ENCODE data around the gene ZMPSTE24.

The ZMPSTE24 gene

GRCh38 chr1:40247655-40248054, 10.4 kb upstream of the ZMPSTE24 start, which contains the start of gene TMCO2:
Gene TMCO2 (plus strand): TSS chr1:40247937. CDS start chr1:40247994, 57 bp downstream.
- TF ChIP-seq POLR2A (IDR thresholded peaks at IDR 0.05; ENCODE audit: low read depth, low read length), result no peak
- DNase-seq (ENCODE audit: insufficient read length, low spot score), result no peak
- no peak for FAIRE-seq

- no peak for FAIRE-seq
- TF ChIP-seq POLR2A (IDR thresholded peaks at IDR 0.05; ENCODE audit: low read depth, low read length), result no peak
- DNase-seq (ENCODE audit: insufficient read length, low spot score), result no peak
Measured at GRCh38 chr1:40248412-40248811, 9.6 kb upstream of the ZMPSTE24 start.

GRCh38 chr1:40251456-40251855, 6.6 kb upstream of the ZMPSTE24 start:
- DNase-seq (ENCODE audit: insufficient read length, low spot score) (no peak), FAIRE-seq (no peak)
- no peak for TF ChIP-seq POLR2A (IDR thresholded peaks at IDR 0.05; ENCODE audit: low read depth, low read length)

- FAIRE-seq (no peak), DNase-seq (ENCODE audit: insufficient read length, low spot score) (no peak)
- TF ChIP-seq POLR2A (IDR thresholded peaks at IDR 0.05; ENCODE audit: low read depth, low read length), result no peak
Measured at GRCh38 chr1:40252601-40253000, 5.4 kb upstream of the ZMPSTE24 start.

- FAIRE-seq, result no peak
Measured at GRCh38 chr1:40255231-40255630, 2.8 kb upstream of the ZMPSTE24 start.

GRCh38 chr1:40256401-40257084, 1.5 kb upstream of the ZMPSTE24 start:
- FAIRE-seq, result no peak
- TF ChIP-seq POLR2A (IDR thresholded peaks at IDR 0.05; ENCODE audit: low read depth, low read length), result no peak
- no peak for DNase-seq (ENCODE audit: insufficient read length, low spot score)

More at GRCh38 chr1:40255231-40255630, 2.8 kb upstream of the ZMPSTE24 start:
- DNase-seq (ENCODE audit: insufficient read length, low spot score), result no peak
- TF ChIP-seq POLR2A (IDR thresholded peaks at IDR 0.05; ENCODE audit: low read depth, low read length), result no peak

GRCh38 chr1:40257313-40257687, 736 bp upstream of the ZMPSTE24 start:
- DNase-seq (ENCODE audit: insufficient read length, low spot score) (no peak), FAIRE-seq (no peak)
- TF ChIP-seq POLR2A (IDR thresholded peaks at IDR 0.05; ENCODE audit: low read depth, low read length), result no peak

GRCh38 chr1:40258445-40258769, 371 bp downstream of the ZMPSTE24 start:
- TF ChIP-seq POLR2A (IDR thresholded peaks at IDR 0.05; ENCODE audit: low read depth, low read length), result no peak
- no peak for FAIRE-seq
- DNase-seq (ENCODE audit: insufficient read length, low spot score), result no peak

- FAIRE-seq (no peak), DNase-seq (ENCODE audit: insufficient read length, low spot score) (no peak)
- no peak for TF ChIP-seq POLR2A (IDR thresholded peaks at IDR 0.05; ENCODE audit: low read depth, low read length)
Measured at GRCh38 chr1:40264354-40264781, 6.3 kb downstream of the ZMPSTE24 start.

GRCh38 chr1:40265298-40265697, 7.3 kb downstream of the ZMPSTE24 start:
- no peak for DNase-seq (ENCODE audit: insufficient read length, low spot score)
- no peak for TF ChIP-seq POLR2A (IDR thresholded peaks at IDR 0.05; ENCODE audit: low read depth, low read length)
- FAIRE-seq, result no peak

GRCh38 chr1:40265919-40266318, 7.9 kb downstream of the ZMPSTE24 start:
- FAIRE-seq (no peak), DNase-seq (ENCODE audit: insufficient read length, low spot score) (no peak)
- TF ChIP-seq POLR2A (IDR thresholded peaks at IDR 0.05; ENCODE audit: low read depth, low read length), result no peak

- no peak for TF ChIP-seq POLR2A (IDR thresholded peaks at IDR 0.05; ENCODE audit: low read depth, low read length)
- FAIRE-seq (no peak), DNase-seq (ENCODE audit: insufficient read length, low spot score) (no peak)
Measured at GRCh38 chr1:40266786-40267535, 8.9 kb downstream of the ZMPSTE24 start.

- DNase-seq (ENCODE audit: insufficient read length, low spot score) (peak; percentile 14), FAIRE-seq (peak; percentile 81)
- TF ChIP-seq POLR2A (IDR thresholded peaks at IDR 0.05; ENCODE audit: low read depth, low read length), result no peak
Measured at GRCh38 chr1:40267767-40268187, 9.7 kb downstream of the ZMPSTE24 start.

GRCh38 chr1:40268211-40268610, 10.2 kb downstream of the ZMPSTE24 start:
- FAIRE-seq, result no peak
- no peak for DNase-seq (ENCODE audit: insufficient read length, low spot score)
- no peak for TF ChIP-seq POLR2A (IDR thresholded peaks at IDR 0.05; ENCODE audit: low read depth, low read length)
